Thyroid gland (tissue), 4 donors: ENCODE results near the gene PRODH2. TPM values are rescaled to one million over a fixed set of nuclear protein-coding genes. Genes with fewer than 3 reads are reported as not detected.

Experiments used
- DNase-seq, 2 donors: peaks; one replicate each; pipeline ENCODE4 v3.0.0-alpha.2; 2019
- H3K27ac ChIP-seq, 3 donors: fragments of 200-600 bp; sonication (generic); 1 replicate in 2 of 3; 2 replicates in 1 of 3; pipeline ENCODE4 v1.5.1; 2016 to 2019; ENCODE audit warnings: mild to moderate bottlenecking in 1 of 3, moderate library complexity in 1 of 3
- H3K27me3 ChIP-seq: fragments of 200-600 bp; sonication (generic); one replicate; pipeline ENCODE4 v1.5.1; 2019
- H3K36me3 ChIP-seq, 2 donors: fragments of 200-600 bp; sonication (generic); one replicate each; pipeline ENCODE4 v1.5.1; 2016 to 2019
- H3K4me1 ChIP-seq, 2 donors: fragments of 200-600 bp; sonication (generic); one replicate each; pipeline ENCODE4 v1.5.1; 2017 to 2019
- H3K4me3 ChIP-seq, 3 donors: fragments of 200-600 bp; sonication (generic); replicated peaks in 1 of 3; 1 replicate in 2 of 3; 2 replicates in 1 of 3; pipeline ENCODE4 v1.5.1; 2016; ENCODE audit warnings: mild to moderate bottlenecking in 1 of 3
- H3K9me3 ChIP-seq: fragments of 200-600 bp; sonication (generic); one replicate; pipeline ENCODE4 v1.5.1; 2017
- POLR2A ChIP-seq, 2 donors: fragments of 450-650 bp; IDR thresholded peaks; one replicate each; pipeline ENCODE4 v1.6.1; 2017; ENCODE audit warnings: antibody characterized with exemption in 2 of 2, mild to moderate bottlenecking in 2 of 2, moderate library complexity in 1 of 2
- WGBS, 2 donors: methylation state at CpG; one replicate each; pipeline ENCODE4 v1.1.5; 2017; 5-methylcytosine and 5-hydroxymethylcytosine counted together
- intact Hi-C: fragments of 100-400 bp; cut with DNase I; formaldehyde crosslinking; loops from one replicate; pipeline ENCODE4 v1.15.1; 2023
- total RNA-seq, 4 donors: library from RNA; depleted of rRNA; stranded (reverse); fragments of >200 nt; gene quantifications; one replicate each; pipeline ENCODE4 v1.2.3, GENCODE V29; 2016
- TF ChIP-seq, protein P1 (sequence below), 6 experiments: fragments of 200-600 bp in 3 of 6; fragments of 450-650 bp in 3 of 6; sonication (generic) in 3 of 6; IDR thresholded peaks; one replicate each; pipeline ENCODE4 v1.5.1; 2016 to 2019; ENCODE audit warnings: antibody characterized with exemption in 6 of 6, mild to moderate bottlenecking in 2 of 6, inconsistent platforms in 1 of 6, moderate library complexity in 1 of 6

The PRODH2 gene
- total RNA-seq, 4 donors from 2014 or later, result not detected

DNA sequence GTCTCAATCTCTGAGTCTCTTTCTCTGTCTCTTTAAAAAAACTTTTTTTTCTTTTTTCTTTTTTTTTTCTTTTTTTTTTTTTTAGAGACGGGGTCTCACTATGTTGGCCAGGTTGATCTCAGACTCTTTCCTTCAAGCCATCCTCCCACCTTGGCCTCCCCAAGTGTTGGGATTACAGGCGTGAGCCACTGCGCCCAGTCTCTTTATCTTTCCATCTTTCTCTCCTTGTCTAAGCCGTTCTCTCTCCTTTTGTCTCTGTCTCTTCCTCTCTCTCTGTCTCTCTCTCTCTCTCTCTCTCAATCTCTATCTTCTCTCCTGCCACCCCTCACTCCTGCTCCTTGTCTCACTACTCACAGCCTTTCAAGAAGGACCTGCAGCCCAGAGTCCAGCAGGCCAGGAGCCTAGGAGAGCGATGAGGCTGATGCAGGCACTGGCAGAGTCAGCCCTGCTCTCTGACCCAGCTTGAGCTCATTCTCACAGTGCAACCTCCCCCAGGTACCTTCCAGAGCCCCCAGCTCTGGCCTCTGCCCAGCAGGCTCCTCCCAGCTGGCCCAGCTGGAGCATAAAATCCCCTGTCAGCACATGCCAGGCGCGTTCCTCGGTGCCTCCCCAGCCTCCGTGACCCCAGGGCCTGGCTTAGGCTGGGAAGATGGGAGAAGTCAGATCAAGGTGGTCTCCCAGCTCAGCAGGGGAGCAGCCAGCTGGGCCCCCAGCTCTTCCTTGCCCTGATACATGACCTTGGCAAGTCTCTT is 39.6 kb upstream of the PRODH2 start, which contains the start of gene NPHS1:
TSS of gene NPHS1 (minus strand) at position 476 of the 752 bp plus-strand sequence. CDS start 667 bp downstream, outside the sequence.
- H3K27ac ChIP-seq, result no peak within 1 kb of the TSS
- H3K27me3 ChIP-seq, result no peaks in the 10 kb centered on the region
- WGBS, 2 donors, result 60 to 78% methylated on average over 9 of the region's 9 CpGs
- no peaks in the 10 kb centered on the region for H3K9me3 ChIP-seq
- H3K36me3 ChIP-seq, result no peaks in the 10 kb centered on the region
- no peak for DNase-seq
- TF ChIP-seq, protein P1, sequence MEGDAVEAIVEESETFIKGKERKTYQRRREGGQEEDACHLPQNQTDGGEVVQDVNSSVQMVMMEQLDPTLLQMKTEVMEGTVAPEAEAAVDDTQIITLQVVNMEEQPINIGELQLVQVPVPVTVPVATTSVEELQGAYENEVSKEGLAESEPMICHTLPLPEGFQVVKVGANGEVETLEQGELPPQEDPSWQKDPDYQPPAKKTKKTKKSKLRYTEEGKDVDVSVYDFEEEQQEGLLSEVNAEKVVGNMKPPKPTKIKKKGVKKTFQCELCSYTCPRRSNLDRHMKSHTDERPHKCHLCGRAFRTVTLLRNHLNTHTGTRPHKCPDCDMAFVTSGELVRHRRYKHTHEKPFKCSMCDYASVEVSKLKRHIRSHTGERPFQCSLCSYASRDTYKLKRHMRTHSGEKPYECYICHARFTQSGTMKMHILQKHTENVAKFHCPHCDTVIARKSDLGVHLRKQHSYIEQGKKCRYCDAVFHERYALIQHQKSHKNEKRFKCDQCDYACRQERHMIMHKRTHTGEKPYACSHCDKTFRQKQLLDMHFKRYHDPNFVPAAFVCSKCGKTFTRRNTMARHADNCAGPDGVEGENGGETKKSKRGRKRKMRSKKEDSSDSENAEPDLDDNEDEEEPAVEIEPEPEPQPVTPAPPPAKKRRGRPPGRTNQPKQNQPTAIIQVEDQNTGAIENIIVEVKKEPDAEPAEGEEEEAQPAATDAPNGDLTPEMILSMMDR (IDR thresholded peaks at IDR 0.05), result no peak
- TF ChIP-seq POLR2A (IDR thresholded peaks at IDR 0.05), result no peak
- intact Hi-C loops, result no loop called here
- peaks cover 12 to 14% of the 10 kb centered on the region in 2 donors for H3K4me1 ChIP-seq
- H3K4me3 ChIP-seq, result no peak within 1 kb of the TSS

DNA sequence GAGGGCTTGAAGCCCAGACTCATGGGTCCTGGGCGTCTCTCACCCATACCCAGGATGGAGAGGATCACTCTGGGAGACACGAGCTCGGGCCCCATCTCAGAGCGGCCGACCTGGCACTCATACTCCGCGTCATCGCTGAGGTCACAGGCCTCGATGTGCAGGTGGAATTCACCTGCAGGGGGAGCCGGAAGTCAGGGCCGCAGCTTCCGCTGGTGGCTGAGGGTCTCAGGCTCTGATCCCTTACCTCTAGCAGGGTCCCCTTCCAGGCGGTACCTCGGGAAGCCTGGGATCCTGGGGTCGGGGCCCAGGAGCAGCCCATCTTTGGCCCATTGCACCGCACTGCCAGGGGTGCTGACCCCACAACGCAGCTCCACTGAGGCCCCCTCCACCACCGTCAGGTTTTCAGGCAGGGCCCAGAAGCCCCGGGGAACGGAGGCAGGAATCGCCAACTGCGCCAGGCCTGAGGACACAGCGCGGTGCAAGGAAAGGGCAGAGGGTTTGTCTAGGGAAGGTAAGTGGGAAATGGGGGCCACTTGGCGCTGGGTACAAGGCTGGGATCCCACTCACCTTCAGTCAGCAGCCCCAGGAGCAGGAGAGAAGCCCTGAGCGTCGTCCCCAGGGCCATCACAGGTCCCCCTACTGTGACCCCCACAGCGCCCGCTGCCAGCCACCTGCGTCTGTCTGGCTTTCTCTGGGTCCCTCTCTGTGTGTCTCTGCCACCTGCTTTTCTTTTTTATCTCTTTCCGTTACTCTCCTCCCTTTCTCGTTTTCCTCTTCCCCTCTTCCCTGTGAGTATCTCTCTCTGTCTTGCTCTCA is 38.8 kb upstream of the PRODH2 start:
- 52 to 71% methylated on average over 18 to 20 of the region's 32 CpGs for WGBS, 2 donors
- TF ChIP-seq, protein P1 (IDR thresholded peaks at IDR 0.05), result no peak
- no peak for TF ChIP-seq POLR2A (IDR thresholded peaks at IDR 0.05)
- Histone ChIP-seq H3K36me3 (no peaks in the 10 kb centered on the region), H3K9me3 (no peaks in the 10 kb centered on the region), H3K4me1 (peaks cover 5 to 6% of the 10 kb centered on the region in 2 donors), H3K27me3 (no peaks in the 10 kb centered on the region), H3K4me3 (no peak overlapping the region), H3K27ac (no peak overlapping the region)
- intact Hi-C loops, result no loop called here
- no peak for DNase-seq

DNA sequence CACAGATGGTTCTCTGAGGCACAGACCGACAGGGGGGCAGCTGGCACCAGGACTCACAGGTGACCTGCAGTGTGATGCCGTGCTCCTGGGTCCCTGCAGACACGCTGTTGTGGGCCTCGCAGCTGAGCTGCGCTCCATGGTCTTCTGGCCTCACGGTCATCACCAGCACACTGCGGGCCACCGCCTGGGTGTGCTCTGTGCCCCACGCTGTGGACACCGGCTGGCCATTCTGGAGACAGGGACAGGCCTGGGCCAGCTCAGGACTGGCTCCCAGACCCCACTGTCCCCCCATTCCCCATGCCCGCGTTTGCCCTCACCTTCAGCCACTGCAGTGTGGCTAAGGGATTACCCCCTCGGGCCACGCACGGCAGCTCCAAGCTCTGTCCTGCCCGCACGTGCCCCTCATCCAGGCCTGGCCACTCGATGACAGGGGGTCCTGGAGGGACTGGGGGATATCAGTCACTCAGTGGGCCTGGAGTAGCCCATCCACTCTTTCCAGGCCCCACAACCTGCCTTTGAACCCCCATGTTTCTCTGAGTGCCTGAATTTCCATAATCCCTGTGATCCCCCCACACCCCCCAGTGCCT is 36.4 kb upstream of the PRODH2 start:
- H3K4me3 ChIP-seq, result no peak overlapping the region
- WGBS, 2 donors, result 92 to 96% methylated on average over 6 to 10 of the region's 18 CpGs
- H3K36me3 ChIP-seq, result no peaks in the 10 kb centered on the region
- peaks cover 10 to 13% of the 10 kb centered on the region in 2 donors for H3K4me1 ChIP-seq
- no peak for DNase-seq
- no peaks in the 10 kb centered on the region for H3K9me3 ChIP-seq
- intact Hi-C loops, result no loop called here
- no peak for TF ChIP-seq POLR2A (IDR thresholded peaks at IDR 0.05)
- TF ChIP-seq, protein P1 (IDR thresholded peaks at IDR 0.05), result no peak
- no peak overlapping the region for H3K27ac ChIP-seq
- H3K27me3 ChIP-seq, result peaks cover 16% of the 10 kb centered on the region

DNA sequence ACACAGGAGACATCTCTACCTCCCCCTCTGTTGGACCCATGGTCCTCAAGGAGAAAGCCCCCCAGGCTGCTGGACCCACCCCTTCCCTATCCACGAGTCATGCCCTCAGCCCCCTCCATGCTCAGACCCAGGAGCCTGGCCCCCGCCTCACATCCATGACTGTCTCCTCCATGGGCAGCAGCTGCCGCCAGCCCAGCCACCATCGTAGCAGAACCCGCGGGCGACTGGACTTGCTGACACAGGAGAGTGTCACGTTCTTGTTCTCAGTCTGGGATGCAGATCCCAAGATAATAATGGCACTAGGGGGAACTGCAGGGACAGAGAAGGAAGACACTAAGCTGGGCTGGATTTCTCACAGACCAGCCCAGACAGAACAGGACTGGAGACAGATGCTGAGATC is 35.8 kb upstream of the PRODH2 start:
- Histone ChIP-seq H3K27me3 (peaks cover 17% of the 10 kb centered on the region), H3K36me3 (no peaks in the 10 kb centered on the region), H3K4me1 (peaks cover 10 to 13% of the 10 kb centered on the region in 2 donors), H3K4me3 (no peak overlapping the region), H3K27ac (no peak overlapping the region), H3K9me3 (no peaks in the 10 kb centered on the region)
- no peak for DNase-seq
- intact Hi-C loops, result no loop called here
- TF ChIP-seq, protein P1 (IDR thresholded peaks at IDR 0.05), result no peak
- no peak for TF ChIP-seq POLR2A (IDR thresholded peaks at IDR 0.05)
- WGBS, 2 donors, result 75 to 83% methylated on average over 7 of the region's 8 CpGs
